HK-2 (cell line): ENCODE results near the gene MGMT.

Experiments
- DNase-seq: peaks from one replicate; pipeline ENCODE4 v3.0.0-alpha.2; 2018; ENCODE audit not compliant: unreplicated experiment

Gene MGMT

GRCh38 chr10:129654461-129654860 is 187.4 kb downstream of the MGMT start:
- DNase-seq = no peak

GRCh38 chr10:129655007-129655678 is 188.1 kb downstream of the MGMT start:
- no peak for DNase-seq

GRCh38 chr10:129655679-129656031 is 188.6 kb downstream of the MGMT start:
- no peak for DNase-seq

- no peak for DNase-seq
Observed at GRCh38 chr10:129656642-129657041, 189.6 kb downstream of the MGMT start.

GRCh38 chr10:129657297-129658017 is 190.4 kb downstream of the MGMT start:
- no peak for DNase-seq

GRCh38 chr10:129658376-129659072 is 191.5 kb downstream of the MGMT start:
- no peak for DNase-seq

- DNase-seq = no peak
Observed at GRCh38 chr10:129659508-129660268, 192.6 kb downstream of the MGMT start.

GRCh38 chr10:129660569-129660968 is 193.5 kb downstream of the MGMT start:
- DNase-seq = no peak

- DNase-seq = no peak
Observed at GRCh38 chr10:129662426-129662825, 195.4 kb downstream of the MGMT start.

GRCh38 chr10:129670124-129670523 is 203.1 kb downstream of the MGMT start:
- no peak for DNase-seq

- DNase-seq = no peak
Observed at GRCh38 chr10:129673292-129673691, 206.3 kb downstream of the MGMT start.

GRCh38 chr10:129675027-129675769 is 208.2 kb downstream of the MGMT start:
- no peak for DNase-seq

- no peak for DNase-seq
Observed at GRCh38 chr10:129676014-129676413, 209.0 kb downstream of the MGMT start.

- DNase-seq = no peak
Observed at GRCh38 chr10:129677377-129677927, 210.4 kb downstream of the MGMT start.

- no peak for DNase-seq
Observed at GRCh38 chr10:129678186-129678585, 211.1 kb downstream of the MGMT start.

- DNase-seq = no peak
Observed at GRCh38 chr10:129679207-129679606, 212.2 kb downstream of the MGMT start.

- no peak for DNase-seq
Observed at GRCh38 chr10:129680661-129681344, 213.8 kb downstream of the MGMT start.

GRCh38 chr10:129681856-129682255 is 214.8 kb downstream of the MGMT start:
- no peak for DNase-seq

GRCh38 chr10:129683519-129683918 is 216.5 kb downstream of the MGMT start:
- no peak for DNase-seq

- no peak for DNase-seq
Observed at GRCh38 chr10:129683920-129684319, 216.9 kb downstream of the MGMT start.

- DNase-seq = no peak
Observed at GRCh38 chr10:129685271-129685670, 218.2 kb downstream of the MGMT start.
